NK-92 treated with Interleukin-12 subunit alpha and Interleukin-12 subunit beta, amount 100 ng/mL, for 24 hours (cell line): ENCODE data around the gene CNIH3.

Experiments used
- DNase-seq: peaks from one replicate; lab custom pipeline; 2025; lab: John Stamatoyannopoulos, UW

The CNIH3 gene

GRCh38 chr1:224721000-224721399, 104.9 kb downstream of the CNIH3 start:
- DNase-seq: no peak

GRCh38 chr1:224722838-224723237, 106.7 kb downstream of the CNIH3 start:
- DNase-seq: no peak

GRCh38 chr1:224724566-224724965, 108.4 kb downstream of the CNIH3 start:
- DNase-seq: no peak

GRCh38 chr1:224726441-224727182, 110.5 kb downstream of the CNIH3 start:
- DNase-seq: no peak

GRCh38 chr1:224727351-224728289, 111.5 kb downstream of the CNIH3 start:
- DNase-seq: no peak

GRCh38 chr1:224730540-224730939, 114.4 kb downstream of the CNIH3 start:
- no peak for DNase-seq

- no peak for DNase-seq
These were observed 114.8 kb downstream of the CNIH3 start for GRCh38 chr1:224730965-224731364.

- no peak for DNase-seq
These were observed 115.5 kb downstream of the CNIH3 start for GRCh38 chr1:224731633-224732032.

GRCh38 chr1:224732377-224733026, 116.4 kb downstream of the CNIH3 start:
- no peak for DNase-seq

- no peak for DNase-seq
These were observed 117.2 kb downstream of the CNIH3 start for GRCh38 chr1:224733027-224733911.

GRCh38 chr1:224734261-224734935, 118.3 kb downstream of the CNIH3 start:
- DNase-seq: no peak

GRCh38 chr1:224735159-224735558, 119.0 kb downstream of the CNIH3 start:
- DNase-seq: no peak

- no peak for DNase-seq
These were observed 120.7 kb downstream of the CNIH3 start for GRCh38 chr1:224736619-224737352.

GRCh38 chr1:224737353-224737727, 121.2 kb downstream of the CNIH3 start:
- DNase-seq: no peak

- DNase-seq: no peak
These were observed 123.3 kb downstream of the CNIH3 start for GRCh38 chr1:224739303-224739996.

- no peak for DNase-seq
These were observed 124.0 kb downstream of the CNIH3 start for GRCh38 chr1:224739997-224740684.

GRCh38 chr1:224740685-224741052, 124.6 kb downstream of the CNIH3 start:
- DNase-seq: no peak

- DNase-seq: no peak
These were observed 126.2 kb downstream of the CNIH3 start for GRCh38 chr1:224742349-224742748.

- no peak for DNase-seq
These were observed 127.6 kb downstream of the CNIH3 start for GRCh38 chr1:224743608-224744164.
